Measurements from ENCODE around the gene ZSWIM1.

ZSWIM1 gene

GRCh38 chr20:45890077-45890984 is 9.3 kb downstream of the ZSWIM1 start:
- peak overlapping the region; percentile 62 for H3K27ac ChIP-seq
- TF ChIP-seq CTCF (IDR thresholded peaks at IDR 0.05) (peak; percentile 46), ZFX (IDR thresholded peaks at IDR 0.05; ENCODE audit: borderline replicate concordance) (no peak)

GRCh38 chr20:45890985-45891983 is 10.3 kb downstream of the ZSWIM1 start, which contains the start of the genes CTSA and NEURL2:
Gene CTSA, plus strand, starts transcription at chr20:45891335. Its CDS starts 234 bp downstream, at chr20:45891569.
Gene NEURL2, minus strand, starts transcription at chr20:45891208. Its CDS starts 217 bp downstream, at chr20:45890991.
- TF ChIP-seq CTCF (IDR thresholded peaks at IDR 0.05): no peak
- no peak for TF ChIP-seq ZFX (IDR thresholded peaks at IDR 0.05; ENCODE audit: borderline replicate concordance)
- H3K27ac ChIP-seq: peak within 1 kb of the TSS; percentile 62

- TF ChIP-seq ZFX (IDR thresholded peaks at IDR 0.05; ENCODE audit: borderline replicate concordance): no peak
- peak; percentile 13; the same call in 1 of the 2 replicates for TF ChIP-seq CTCF (IDR thresholded peaks at IDR 0.05)
- H3K27ac ChIP-seq: no peak overlapping the region
Observed at GRCh38 chr20:45892049-45892825, 11.2 kb downstream of the ZSWIM1 start.

- no peak overlapping the region for H3K27ac ChIP-seq
- TF ChIP-seq ZFX (IDR thresholded peaks at IDR 0.05; ENCODE audit: borderline replicate concordance): no peak
- TF ChIP-seq CTCF (IDR thresholded peaks at IDR 0.05): no peak
Observed at GRCh38 chr20:45892828-45893500, 11.9 kb downstream of the ZSWIM1 start.

- no peak overlapping the region for H3K27ac ChIP-seq
- TF ChIP-seq CTCF (IDR thresholded peaks at IDR 0.05): no peak
Observed at GRCh38 chr20:45893831-45894230, 12.8 kb downstream of the ZSWIM1 start.

GRCh38 chr20:45894797-45895196 is 13.8 kb downstream of the ZSWIM1 start:
- TF ChIP-seq CTCF (IDR thresholded peaks at IDR 0.05) (no peak), ZFX (IDR thresholded peaks at IDR 0.05; ENCODE audit: borderline replicate concordance) (no peak)
- no peak overlapping the region for H3K27ac ChIP-seq
